Skin of body (tissue), 2 donors: ENCODE results near the gene HIPK1. TPM values are rescaled to one million over a fixed set of nuclear protein-coding genes. Genes with fewer than 3 reads are reported as not detected.

Experiments
- DNase-seq: peaks from one replicate; lab custom pipeline; 2025; lab: John Stamatoyannopoulos, UW
- total RNA-seq: library from RNA; depleted of rRNA; stranded (reverse); fragments of >200 nt; gene quantifications from one replicate; pipeline ENCODE4 v1.2.3, GENCODE V29; 2014

The HIPK1 gene
- total RNA-seq, 1 donor from 2014 or later: 33.9 TPM

GRCh38 chr1:113913312-113913668 is 15.8 kb upstream of the HIPK1 start:
- no peak for DNase-seq

GRCh38 chr1:113913887-113914664 is 15.0 kb upstream of the HIPK1 start:
- DNase-seq: no peak

- no peak for DNase-seq
Observed at GRCh38 chr1:113916974-113917373, 12.2 kb upstream of the HIPK1 start.

DNA sequence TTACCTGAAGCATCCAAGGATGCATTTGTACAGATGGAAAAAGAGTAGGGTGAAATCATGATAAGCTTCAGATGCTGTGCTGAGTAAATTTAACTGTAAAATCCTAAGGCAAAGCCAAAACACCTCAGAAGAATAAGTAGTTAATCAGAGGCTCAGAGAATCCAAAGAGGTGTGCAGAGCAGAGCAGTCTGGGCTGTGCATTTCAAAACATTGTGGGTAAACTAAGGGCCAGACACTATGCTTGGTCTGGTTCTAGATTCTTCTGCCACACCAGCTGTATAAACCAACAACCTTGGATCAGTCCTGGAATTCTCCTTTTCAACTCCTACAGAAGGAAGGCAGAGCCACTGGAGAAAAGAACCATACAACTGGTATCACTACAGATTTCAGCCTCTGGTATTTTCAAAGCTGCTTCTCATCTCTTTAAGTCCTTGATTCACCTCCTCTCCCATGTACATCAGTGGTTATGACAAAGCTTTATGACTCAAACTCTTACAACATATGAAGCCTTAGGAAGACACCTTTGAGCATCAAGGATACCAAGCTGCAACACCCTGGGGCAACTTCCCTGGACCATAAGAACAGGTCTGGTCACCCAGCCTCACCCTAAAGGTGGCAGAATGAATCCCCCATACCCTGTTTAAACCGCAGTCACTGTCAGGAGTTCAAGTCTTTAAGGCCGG is 11.6 kb upstream of the HIPK1 start:
- no peak for DNase-seq

DNA sequence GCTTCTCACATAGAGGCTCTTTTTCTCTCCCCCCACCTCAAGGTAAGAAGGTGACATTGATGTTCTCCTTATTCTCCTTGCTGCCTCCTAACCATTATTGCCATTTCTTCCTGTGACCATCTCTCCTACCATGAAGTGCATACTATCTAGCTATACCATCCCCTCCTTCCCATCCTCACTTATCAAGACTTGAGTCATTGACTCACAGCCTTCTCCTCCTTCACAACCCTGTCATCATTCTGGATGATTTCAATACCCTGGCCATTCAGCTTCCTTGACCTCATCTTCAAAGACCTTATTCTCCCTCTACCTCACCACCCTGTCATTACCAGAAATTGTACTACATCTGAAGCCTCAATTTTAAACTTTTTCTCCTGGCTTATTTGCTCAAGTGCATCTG is 10.9 kb upstream of the HIPK1 start:
- no peak for DNase-seq

DNA sequence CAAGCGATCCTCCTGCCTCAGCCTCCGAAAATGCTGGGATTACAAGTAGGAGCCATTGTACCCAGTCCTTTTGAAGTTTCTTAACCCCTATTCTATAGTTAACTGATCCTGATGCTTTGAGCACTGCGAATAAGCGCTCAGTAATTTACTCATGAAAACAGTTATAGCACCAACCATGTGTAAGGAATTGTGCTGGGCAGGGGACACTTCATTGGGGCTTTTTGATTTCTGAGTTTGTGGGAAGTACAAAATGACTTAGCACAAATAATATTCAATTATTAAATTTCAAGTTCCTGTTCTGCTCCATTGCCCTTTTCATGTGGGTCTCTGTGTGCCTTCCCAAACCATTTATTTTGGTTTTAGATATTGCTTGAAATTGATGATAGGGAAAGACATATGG is 6.2 kb upstream of the HIPK1 start:
- no peak for DNase-seq

DNA sequence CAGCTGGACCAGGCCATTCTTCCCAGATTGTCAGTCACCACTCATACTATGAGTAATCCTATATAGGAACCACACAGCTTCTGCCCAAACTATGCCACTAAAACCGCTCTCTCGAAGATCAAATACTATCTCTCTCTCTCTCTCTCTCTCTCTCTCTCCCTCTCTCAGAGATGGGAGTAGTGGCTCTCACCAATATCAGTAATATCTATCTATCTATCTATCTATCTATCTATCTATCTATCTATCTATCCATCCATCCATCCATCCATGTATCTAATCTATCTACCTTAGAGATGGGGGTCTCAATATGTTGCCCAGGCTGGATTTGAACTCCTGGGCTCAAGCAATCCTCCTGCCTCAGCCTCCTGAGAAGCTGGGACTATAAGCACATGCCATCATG is 4.7 kb upstream of the HIPK1 start:
- DNase-seq: no peak

GRCh38 chr1:113928187-113928930 is 765 bp upstream of the HIPK1 start:
- DNase-seq: peak; percentile 66

GRCh38 chr1:113929750-113930498 is 800 bp downstream of the HIPK1 start:
- DNase-seq: peak; percentile 22

DNA sequence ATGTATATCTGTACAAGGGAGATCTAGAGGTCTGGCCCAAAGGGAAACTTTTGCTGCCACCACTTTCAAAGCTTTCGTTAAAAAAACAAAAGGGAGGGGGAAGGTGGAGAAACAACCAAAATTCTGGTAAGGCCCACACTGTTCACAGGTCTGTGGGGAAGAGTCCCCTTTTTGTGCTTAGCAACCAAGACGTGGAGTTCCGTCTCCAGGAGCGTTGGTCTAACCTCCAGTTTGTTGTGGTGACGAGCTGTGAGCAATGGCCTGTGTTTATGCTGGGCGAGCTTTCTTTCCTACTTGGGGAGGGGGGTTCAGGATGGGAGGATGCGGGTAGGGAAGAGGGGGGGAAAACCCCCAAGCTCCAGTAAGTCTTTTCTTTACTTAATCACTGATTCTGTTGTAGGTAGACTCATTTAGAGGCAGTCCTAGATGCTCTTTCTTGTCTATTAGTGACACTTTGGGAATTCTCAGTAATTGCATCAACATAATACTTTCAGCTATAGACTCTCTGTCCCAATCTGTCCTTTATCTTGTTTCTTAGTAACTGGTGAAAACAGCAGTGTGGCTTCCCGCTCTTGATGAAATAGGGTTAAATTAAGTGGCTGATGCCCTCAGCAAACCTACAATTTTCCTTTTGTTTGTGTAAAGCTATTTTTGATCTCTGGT is 1.5 kb downstream of the HIPK1 start:
- DNase-seq: no peak

DNA sequence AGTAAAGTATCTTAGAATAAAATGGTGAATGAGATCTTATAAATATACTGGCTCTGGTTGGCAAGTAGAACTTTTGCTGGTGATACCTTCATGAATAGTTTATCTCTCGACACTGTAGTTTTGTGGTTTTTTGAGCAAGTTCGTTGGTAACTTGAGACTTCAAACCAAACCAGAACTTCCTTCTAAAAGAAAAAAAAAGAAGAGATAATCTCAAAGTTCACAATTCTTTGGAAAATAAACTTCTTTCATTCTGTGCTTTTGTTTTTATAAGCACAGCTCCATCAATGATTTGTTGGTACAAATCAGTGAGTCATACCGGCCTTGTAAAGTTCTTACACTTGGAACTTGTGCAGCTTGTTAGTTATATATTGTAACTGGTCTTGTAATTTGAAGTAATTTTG is 2.3 kb downstream of the HIPK1 start:
- DNase-seq: no peak

DNA sequence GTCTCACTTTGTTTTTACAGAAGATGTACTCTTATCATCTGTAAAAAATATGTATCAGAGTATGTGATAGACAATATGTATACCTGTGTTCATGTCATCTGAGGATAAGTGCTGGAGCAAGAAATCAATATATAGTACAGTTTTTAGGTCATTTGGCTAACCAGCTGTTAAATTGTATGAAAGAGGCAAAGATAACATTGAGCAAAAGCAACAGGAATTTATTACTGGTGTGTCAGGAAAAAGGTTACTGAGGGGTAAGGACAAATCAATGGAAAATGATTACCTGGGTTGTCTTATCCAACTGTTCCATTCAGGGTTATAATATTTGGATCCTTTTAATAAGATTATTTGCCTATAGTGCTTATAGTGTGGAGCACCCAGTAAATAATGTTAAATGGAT is 4.9 kb downstream of the HIPK1 start:
- DNase-seq: no peak

- no peak for DNase-seq
Observed at GRCh38 chr1:113934511-113935055, 5.5 kb downstream of the HIPK1 start.

DNA sequence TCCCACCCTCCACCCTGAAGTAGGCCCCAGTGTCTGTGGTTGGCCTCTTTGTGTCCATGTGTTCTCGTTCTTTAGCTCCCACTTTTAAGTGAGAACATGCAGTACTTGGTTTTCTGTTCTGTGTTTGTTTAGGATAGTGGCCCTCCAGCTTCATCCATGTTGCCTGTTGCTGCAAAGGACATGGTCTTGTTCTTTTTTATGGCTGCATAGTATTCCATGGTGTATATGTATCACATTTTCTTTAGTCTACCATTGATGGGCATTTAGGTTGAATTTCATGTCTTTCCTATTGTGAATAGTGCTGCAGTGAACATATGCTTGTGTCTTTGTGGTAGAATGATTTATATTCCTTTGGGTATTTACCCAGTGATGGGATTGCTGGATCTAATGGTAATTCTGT is 6.1 kb downstream of the HIPK1 start:
- DNase-seq: no peak

DNA sequence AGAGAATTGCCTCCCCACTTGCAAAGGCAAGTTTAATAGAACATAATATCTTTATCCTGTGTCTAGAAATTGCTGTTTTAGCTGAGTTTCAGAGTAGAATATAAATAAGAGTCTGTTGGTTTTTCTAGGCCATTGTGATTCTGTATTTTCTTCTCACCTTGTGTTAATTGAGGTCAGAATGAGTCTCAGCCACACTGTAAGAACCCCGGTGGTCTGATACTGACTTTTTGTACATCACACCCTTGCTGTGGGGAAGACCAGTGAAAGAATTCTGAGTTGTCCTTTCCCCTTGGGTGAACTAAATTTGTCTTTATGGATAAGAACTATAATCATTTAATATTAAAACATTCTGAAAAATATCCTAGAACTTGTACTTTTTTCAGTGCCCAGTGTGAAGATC is 6.8 kb downstream of the HIPK1 start:
- no peak for DNase-seq

DNA sequence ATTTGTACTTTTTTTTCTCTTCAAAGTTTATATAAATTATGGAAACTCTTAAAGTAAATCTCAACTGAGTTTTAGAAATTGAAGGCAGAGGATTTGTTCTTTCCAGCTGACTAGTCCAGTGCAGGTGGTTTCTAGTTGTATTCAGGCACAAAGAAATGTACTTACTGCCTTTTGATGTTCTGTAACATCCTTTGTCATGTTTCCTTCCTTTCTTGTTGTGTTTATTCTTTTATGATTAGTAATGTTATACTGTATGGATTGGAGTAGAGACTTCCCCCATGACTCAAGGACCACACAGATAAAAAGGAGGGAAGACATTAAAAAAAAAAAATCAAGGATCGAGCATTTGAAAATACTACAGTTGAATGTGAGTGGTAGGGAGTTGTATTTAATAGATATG is 8.0 kb downstream of the HIPK1 start:
- DNase-seq: no peak

DNA sequence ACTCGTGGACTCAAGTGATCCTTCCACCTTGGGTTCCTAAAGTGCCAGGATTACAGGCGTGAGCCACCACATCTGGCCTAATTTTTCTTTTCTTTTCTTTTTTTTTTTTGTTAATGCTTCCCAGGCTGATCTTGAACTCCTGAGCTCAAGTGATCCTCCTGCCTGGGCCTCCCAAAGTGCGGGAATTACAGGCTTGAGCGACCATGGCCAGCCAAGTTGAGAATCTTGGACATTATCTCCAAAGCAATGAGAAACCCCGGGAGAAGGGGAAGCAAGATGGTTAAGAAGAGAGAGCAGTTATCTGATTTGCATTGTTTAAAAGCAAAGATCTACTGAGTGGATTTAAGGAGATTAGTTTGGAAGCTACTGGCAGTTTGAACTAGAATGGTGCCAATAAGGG is 9.1 kb downstream of the HIPK1 start:
- no peak for DNase-seq

DNA sequence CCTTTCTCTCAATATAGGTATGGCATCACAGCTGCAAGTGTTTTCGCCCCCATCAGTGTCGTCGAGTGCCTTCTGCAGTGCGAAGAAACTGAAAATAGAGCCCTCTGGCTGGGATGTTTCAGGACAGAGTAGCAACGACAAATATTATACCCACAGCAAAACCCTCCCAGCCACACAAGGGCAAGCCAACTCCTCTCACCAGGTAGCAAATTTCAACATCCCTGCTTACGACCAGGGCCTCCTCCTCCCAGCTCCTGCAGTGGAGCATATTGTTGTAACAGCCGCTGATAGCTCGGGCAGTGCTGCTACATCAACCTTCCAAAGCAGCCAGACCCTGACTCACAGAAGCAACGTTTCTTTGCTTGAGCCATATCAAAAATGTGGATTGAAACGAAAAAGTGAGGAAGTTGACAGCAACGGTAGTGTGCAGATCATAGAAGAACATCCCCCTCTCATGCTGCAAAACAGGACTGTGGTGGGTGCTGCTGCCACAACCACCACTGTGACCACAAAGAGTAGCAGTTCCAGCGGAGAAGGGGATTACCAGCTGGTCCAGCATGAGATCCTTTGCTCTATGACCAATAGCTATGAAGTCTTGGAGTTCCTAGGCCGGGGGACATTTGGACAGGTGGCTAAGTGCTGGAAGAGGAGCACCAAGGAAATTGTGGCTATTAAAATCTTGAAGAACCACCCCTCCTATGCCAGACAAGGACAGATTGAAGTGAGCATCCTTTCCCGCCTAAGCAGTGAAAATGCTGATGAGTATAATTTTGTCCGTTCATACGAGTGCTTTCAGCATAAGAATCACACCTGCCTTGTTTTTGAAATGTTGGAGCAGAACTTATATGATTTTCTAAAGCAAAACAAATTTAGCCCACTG is 11.5 kb downstream of the HIPK1 start:
- no peak for DNase-seq

DNA sequence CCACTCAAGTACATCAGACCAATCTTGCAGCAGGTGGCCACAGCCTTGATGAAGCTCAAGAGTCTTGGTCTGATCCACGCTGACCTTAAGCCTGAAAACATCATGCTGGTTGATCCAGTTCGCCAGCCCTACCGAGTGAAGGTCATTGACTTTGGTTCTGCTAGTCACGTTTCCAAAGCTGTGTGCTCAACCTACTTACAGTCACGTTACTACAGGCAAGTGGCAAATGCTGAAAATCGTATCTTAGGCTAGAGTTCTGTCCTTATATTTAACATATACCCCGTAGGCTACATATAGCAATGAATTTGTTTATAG is 12.1 kb downstream of the HIPK1 start:
- no peak for DNase-seq

GRCh38 chr1:113942527-113942926 is 13.4 kb downstream of the HIPK1 start:
- DNase-seq: no peak
